HG03039 (cell line): ENCODE measurements around the gene RNF167.

Experiments
- ATAC-seq: cut with Tn5 transposase; IDR thresholded peaks from one replicate; pipeline ENCODE4 v1.9.1; 2021; ENCODE audit warnings: mild to moderate bottlenecking, moderate library complexity; ENCODE audit not compliant: unreplicated experiment

RNF167 gene

DNA sequence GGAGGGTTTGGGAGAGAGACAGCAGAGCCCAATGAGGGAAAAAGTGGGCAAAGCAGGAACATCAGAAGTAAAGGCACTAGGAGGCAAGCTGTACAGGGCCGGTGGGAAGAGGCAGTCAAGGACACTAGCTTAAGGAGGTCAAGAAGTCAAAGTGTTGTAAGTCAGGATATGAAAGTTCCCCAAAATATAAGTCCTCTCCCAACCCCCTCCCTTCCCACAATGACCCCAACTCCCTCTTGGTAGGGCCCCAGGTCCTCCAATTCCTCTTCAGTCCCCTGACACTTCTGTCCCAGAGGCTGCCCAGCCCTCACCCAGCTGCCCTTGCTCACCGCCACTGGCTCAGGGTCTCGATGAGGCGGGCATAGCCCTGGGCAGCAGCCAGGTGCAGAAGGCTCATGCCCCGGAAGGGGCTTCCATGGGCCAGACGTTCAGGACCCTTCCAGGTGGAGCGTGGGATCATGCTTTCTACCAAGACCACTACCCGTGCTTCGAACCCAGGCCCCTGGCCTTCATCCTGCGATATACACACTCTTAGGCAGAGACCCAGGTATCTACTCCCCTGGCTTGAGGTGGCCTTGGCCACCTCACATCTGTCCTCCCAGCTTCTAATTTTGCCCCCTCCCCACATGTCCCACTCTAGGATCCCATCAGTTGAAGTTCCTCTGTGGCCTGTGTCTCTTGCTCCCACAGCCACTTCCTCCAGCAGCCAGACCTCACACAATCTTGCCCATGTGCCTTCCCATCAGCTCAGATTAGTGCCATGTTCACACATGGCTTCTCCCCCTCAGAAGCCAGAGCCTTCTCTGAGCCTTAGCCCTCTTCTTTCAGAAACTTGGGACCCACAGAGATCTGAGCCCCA, 33.4 kb downstream of the RNF167 start:
- no peak for ATAC-seq

- no peak for ATAC-seq
Measured at GRCh38 chr17:4974115-4974670, 34.1 kb downstream of the RNF167 start.

DNA sequence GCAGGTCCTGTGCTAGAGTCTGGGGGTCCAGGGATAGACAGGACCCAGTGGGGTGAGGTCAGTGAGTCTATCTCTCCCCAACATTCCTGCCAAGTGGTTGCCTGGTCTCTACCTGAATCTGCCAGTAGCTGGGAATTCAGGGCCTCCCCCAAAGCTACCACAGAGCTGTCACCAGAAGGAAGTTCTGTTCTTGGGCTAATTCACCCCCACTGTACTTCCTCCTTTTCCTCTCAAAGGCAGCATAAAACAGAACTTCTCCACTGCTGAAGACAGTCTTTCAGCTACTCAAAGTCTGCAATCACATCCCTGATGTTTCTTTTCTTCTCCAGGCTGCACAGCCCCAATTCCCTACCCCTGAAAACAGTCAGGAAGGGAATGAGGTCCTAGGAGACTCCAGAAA, 38.7 kb downstream of the RNF167 start:
- ATAC-seq = no peak

DNA sequence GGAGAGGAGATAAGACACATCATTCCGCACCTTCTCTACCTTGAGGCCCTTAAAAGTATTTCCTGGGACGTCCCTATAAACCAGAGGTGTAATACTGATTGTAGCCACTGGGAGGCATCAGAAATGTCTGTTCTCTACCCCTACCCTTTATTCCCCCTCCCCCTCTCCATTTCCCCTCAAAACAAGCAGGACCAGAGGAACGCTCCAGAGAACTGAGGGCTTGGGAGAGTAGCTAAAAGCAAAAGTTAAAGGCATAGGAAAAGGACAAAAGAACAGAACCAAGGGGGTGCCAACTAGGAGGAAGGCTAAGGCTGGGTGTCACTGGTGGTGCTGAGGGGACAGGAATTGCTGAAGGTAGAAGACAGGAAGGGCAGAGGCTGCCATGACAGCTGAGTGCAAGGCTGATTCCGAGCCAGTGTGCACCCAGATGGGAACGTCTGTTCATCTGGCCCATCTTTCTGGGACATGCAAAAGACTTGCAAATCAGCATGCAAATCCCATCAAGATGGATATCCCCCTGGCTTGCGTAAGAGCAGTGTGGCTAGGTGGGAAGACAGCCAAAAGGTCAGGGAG, 40.7 kb downstream of the RNF167 start:
- ATAC-seq = no peak

DNA sequence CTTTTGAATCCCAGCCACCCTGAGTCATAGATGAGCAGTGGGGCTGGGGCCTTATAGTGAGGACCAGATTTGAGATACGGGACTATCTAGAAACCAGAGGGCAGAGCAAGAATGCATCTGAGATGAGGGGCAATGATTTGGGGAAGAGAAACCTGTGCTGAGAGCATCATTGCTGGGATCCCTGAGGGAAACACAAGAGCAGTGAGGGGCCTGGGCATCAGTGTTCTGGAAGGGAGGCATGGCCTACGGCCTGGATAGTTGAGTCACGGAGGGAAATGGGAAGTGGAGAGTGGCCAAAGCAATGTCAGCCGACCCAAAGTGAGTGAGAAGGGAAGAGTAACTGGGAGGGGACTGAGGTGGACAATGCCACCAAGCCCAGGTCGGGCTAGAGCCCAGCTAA, 42.2 kb downstream of the RNF167 start:
- no peak for ATAC-seq

DNA sequence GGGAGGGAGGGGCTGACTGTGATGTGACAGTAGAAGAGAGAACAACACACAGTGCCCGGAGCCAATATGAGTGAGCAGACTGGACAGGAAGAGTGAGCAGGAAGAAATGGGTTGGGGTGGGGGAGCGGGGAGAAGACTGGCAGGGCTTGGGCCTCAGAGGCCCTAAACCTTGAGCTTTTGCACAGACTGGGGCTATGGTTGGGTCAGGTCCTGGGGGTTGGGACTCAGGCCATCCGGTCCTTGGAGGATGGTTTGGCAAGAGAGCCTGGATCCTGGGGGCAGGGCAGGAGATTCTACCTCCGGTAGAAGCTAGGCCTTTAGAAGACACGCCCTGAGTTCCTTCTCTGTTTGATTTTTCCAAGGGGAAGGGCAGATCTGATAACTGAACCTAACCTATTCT, 46.3 kb downstream of the RNF167 start:
- ATAC-seq = no peak

DNA sequence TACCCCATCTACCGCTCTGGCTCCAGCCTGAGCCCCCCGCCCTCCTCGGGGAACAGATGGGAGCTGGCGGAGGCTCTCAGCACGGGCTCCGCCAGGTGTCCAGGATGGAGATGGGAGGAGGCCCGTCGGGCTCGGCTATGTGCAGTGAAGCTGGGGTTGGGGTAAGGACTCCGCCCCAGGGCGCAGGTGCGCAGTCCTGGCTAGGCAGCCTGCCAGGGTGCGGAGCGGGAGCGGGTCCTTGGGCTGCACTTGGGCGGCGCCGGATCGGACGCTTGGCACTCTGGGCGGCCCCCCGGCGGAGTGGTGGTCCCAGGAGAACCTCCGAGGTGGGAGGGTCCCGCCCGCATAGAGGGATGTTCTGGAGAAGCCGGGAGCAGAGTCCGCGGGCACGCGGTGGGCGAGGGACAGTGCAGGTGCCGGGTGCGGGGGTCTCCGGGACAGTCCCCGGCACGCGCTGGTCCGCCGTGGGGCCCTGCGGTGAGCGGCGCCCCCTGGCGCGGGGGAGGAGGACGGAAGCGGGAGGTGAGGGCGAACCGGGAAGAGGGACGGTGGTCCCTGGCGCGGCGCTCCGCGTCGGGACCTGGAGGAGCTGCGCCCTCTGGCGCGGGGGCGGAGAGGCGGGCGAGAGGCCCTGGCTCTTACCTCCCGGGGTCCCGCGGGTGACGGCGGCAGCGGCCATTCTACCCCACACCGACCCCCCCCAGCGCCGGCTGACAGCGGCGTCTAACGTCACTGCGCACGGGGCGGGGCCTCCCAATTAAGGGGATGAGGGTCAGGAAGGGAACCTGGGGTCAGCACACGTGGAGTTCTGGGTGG, 47.1 kb downstream of the RNF167 start, which contains the start of gene CAMTA2:
CAMTA2 (minus strand) TSS at position 725 of the 816 bp plus-strand sequence. CDS start 1,453 bp downstream, outside the sequence.
- ATAC-seq = peak; percentile 74

DNA sequence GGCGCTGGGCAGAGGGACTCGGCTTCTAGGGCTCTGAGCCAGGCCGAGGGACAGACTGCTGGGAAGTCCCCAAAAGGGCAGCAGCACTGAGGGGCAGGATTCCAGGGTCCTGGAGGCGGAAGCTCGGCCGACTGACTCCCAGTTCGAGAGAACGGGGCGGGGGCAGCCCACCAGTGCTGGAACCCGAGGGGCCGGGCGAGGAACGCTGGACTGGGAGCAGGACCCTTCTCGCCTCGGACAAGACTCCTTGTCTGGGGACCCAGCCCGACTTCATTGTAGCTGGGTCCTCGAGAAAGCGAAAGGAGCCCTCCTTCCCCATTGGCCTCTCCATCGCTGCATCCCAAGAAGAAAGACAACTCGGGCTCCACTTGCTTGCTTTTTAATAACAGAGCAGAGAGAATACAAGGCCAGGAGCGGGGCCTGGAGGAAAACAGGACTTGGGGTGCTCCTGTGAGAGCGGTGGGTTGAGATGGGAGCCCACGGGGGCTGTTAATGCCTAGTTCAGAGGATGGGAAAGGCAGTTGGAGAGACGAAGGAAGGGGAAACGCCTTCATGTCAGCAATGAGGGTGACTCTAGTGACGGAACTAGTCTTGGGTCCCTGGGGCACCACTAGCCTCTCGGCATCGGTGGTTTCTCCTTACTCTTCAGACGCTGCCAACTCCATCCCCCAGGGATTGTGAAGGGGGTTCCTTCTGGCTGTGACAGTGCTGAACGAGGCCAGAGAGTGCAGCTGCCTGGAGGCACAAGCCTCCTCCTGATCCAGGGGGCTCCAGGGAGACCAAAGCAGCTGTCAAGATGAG, 47.9 kb downstream of the RNF167 start:
- ATAC-seq = no peak

DNA sequence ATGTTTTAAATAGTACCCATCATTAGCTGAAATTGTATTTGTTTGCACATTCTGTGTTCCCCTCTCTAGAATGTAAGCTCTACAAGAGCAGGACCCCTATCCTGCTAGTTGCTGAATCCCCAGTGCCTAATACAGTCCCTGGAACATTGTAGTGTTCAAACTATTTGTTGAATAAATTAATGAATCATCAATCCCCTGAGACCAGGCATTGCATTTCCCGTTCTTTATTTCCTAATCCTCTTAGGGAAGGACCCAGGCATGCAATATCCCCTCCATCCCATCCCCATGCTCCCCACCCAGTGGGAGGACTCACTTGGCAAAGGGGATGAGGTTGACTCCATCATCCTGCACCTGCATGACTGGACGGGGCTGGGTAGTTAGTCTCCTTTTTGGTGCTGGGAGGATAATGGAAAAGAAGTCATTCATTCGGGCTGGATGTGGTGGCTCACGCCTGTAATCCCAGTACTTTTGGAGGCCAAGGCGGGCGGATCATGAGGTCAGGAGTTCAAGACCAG, 54.1 kb downstream of the RNF167 start:
- no peak for ATAC-seq
